UCSD-AML1 (cell line): ENCODE results near the gene PSMG4.

ENCODE experiments used
- DNase-seq: peaks from one replicate; lab custom pipeline; 2025; ENCODE audit not compliant: unreplicated experiment; lab: John Stamatoyannopoulos, UW

PSMG4 gene

GRCh38 chr6:3258720-3259490 is at the start of gene PSMG4:
TSS of gene PSMG4 (plus strand) at chr6:3258947. CDS start at chr6:3259023, 76 bp downstream.
- peak; percentile 91 for DNase-seq

DNA sequence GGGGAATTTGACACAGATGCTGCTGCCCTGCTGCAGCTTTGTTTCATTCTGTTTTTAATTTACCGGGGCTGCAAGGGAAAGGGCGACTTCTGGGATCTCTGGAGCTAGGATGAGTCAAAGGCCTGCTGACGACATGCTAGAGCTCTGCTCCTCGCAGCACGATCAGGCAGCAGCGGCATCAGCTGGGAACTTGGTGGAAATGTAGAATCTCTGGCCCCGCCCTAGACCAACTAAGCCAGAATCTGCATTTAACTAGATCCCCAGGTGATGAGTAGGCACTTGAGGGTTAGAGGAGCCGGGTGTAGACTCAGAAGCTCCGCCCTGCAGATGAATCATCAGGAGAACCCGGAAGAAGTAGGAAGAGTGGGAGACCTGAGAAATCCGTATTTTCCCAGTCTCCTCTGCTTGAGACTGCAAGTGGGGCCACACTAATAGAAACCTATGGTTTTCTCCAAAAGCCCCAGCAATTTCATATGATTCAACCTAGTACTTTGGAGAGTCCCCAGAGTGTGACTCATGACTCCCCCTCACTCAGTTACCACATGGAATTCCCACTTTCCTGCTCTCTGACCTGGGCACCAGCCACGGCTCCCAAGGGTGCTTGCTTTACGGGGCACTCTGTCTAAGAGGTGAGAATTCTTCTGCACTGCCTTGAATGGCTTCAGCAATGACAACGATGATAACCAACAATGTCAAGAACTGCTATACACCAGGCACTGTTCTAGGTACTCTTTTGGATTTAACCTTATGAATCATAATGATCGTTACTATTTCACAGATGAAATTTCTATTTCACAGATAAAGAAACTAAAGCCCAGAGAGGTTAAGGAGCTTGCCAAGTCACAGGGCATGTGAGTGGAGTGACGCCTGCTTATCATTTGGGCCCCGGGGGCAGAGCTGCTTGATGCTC is 49.4 kb upstream of the PSMG4 start:
- no peak for DNase-seq

DNA sequence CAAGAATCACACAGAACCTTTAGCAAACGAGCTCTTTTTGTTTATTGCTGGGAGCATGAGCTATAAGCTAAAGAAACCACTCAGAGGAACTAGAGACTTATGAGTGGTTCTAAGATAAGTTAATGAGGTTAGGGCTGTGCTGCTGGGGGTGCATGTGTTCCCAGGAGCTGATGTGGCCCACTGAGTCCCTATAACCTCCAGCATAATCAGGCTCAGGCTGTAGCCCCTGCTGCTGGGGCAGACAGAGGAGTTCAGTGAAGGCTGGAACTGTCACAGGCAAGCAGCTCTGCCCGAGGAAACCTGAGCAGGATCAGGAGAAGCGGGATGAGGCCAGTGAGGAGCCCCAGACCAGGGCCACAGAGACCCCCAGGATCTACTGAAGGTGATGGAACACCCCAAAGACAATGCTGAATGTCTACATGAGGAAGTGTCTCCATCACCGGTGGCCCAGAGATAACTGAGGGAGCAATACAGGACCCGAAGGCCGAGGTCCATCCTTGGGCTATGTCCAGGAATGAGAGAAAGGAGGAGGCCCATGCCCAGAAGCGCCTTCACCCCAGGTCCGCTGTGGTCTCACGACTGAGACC is 48.6 kb upstream of the PSMG4 start:
- no peak for DNase-seq

DNA sequence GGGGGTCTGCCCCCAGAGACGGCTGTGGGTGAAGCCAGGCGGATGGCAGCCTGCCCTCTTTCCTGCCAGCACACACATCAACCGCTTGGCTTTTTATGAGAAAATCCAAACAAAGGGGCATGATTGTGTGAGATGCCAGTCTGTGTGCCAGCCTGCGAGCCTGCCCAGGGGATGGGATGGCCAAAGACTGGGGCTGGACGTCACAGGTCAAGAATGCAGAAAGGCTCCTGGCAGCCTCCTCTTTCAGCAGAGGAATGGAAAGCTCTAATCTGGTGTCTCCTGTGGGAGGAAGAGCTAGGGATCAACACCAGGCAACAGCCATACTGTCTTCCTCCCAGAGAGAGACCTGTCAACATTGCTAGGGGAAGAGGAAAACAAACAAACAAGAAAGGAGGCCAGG is 47.1 kb upstream of the PSMG4 start:
- no peak for DNase-seq

- DNase-seq = no peak
Observed at GRCh38 chr6:3212261-3212660, 46.5 kb upstream of the PSMG4 start.

GRCh38 chr6:3213334-3213695 is 45.4 kb upstream of the PSMG4 start:
- DNase-seq = no peak

GRCh38 chr6:3214898-3215297 is 43.8 kb upstream of the PSMG4 start:
- DNase-seq = no peak

DNA sequence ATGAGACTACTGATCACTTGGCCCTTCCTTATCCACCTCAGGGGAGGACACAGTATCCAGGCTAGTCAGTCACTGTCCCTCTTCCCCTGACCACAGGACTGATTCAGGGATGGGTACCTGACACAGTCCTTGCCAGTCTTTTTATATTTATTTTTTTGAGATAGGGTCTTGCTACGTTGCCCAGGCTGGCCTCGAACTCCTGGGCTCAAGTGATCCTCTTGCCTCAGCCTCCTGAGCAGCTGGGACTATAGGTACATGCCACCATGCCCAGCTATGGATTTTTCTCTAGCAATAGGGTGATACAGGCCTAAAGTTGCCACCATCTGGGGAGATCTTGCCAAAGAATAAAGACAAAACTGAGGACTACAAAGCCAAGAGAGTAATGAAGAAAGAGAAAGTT is 41.5 kb upstream of the PSMG4 start:
- no peak for DNase-seq

DNA sequence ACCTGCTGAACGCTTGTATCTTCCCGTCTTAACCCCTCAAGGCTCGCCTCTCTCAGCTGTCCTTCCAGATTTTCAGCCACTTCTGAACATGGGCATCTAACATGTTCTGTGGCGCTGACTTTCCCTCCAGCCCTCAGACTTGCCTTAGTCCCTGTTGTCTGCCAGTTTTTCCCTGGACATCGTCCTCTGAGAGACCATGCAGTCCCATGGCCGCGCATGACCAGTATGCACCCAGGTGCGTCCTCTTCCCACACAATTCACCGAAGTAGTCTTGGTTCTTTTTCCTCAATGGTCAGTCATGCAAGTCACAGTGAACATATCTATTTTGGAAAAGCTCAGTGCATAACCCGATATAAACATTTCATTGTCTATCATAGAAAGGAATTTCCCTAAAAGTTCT is 40.5 kb upstream of the PSMG4 start:
- DNase-seq = no peak

DNA sequence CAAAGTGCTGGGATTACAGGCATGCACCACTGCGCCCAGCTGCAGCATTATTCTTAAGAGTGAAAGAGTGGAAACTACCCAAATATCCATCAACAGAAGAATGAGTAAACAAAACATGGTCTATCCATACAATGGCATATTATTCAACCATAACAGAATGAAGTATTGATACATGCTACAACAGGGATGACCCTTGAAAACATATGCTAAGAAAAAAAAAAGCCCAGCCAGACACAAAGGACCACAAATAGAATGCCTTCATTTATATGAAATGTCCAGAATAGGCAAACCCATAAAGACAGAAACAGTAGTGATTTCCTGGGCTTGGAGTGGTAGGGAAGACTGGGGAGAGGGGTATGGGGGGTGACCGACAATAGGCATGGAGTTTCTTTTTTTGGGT is 38.4 kb upstream of the PSMG4 start:
- no peak for DNase-seq

DNA sequence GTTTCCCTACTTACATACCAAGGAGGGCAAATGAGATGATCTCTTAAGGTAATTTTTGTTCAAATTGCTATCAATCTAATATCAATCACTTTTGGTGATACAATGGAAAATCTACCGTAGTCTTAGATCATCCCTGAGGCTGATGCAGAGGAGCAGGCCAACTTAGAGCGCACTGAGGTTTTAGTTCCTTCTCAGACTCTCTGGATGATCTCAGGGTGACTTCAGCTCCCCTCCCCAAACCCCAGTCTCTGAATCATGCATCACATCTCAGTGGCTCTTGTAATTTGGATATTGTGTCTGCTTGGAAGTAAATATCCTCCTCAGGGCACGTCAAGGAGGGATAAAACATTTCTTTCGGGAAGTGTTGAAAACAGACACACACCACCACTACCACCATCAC is 37.2 kb upstream of the PSMG4 start:
- DNase-seq = no peak

DNA sequence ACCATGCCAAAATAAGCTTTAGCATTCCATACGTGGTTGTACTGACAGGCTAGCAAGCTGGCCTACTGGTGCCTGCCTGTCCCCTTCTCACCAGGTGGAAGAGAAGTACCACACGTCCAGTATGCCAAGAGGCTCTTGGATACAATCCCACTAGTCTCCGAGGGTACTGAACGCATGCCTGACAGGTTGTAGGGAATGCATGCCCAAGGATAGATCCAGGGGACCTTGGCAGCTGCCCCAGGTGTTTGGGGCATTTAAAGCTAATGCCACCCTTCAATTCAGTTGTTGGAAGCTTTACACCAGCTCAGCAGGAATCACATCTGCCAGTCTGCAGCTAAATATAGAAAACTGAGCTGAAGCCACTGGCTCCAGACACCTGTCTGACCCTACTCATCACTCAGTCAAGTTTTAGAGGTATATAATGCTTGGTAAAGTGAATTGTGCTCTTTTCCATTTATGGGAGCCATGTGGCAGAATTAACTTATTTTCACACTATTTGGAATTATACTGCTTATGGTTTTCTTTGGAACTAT is 36.2 kb upstream of the PSMG4 start:
- no peak for DNase-seq

DNA sequence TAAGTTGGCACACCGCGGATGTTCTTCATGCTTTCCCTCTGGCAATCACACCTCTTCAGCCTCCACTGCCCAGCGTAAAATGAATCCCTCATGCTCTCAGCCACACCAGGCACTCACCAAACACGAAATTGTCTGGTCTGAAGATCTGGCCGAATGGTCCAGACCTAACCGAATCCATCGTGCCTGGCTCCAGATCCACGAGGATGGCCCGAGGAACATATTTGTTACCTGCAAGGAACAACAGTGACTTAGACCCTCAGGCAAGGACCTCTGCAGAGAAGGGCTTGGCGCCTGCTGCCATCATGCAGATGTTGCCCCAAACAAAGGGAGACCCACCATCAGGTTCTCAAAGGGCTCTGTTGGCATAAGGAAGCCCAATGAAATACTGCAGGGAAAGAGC is 32.7 kb upstream of the PSMG4 start:
- no peak for DNase-seq

DNA sequence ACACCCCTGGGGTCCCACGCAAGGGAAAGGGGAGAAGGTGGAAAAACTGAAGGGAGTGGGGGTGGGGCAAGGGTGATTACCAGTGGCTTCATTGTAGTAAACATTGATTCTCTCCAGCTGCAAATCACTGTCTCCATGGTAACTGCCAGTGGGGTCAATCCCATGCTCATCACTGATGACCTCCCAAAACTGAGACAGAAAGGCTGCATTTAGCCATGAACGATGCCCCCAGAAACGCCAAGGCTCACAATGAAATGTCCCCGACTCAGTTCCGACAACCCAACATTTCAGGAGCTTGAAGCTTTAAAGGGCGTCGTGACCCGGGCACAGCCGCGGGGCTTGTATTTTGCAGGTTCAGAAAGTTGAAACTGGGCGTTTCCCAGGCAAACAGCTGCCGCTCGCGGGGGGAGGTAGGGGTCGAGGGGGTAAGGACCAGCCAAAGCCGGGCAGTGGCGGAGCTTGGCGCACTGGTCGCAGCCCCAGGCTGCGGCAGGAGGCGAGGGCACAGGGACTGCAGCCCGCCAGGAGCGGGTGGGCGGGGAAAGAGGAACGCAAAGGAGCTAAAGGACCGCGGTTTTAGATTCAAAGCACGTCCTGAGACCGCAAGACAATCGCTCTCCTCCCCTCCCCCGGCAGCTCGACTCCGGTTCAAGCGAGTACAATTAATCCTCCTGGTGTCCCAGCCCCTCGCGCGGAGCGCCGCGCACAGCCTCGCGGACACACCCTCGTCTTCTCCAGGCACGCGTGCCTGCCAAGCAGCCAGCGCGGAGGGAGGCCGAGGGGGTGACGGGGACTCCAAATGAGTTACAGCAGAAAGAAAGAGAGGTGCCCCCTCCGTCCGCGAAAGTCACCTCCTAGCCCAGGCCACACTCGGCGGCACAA is 32.0 kb upstream of the PSMG4 start:
- DNase-seq = no peak

- DNase-seq = no peak
Observed at GRCh38 chr6:3227363-3228045, 31.2 kb upstream of the PSMG4 start, which contains the start of gene TUBB2B. TSS of gene TUBB2B (minus strand) at chr6:3227653. CDS start at chr6:3227543, 110 bp downstream.

- no peak for DNase-seq
Observed at GRCh38 chr6:3228046-3228671, 30.6 kb upstream of the PSMG4 start.

- DNase-seq = no peak
Observed at GRCh38 chr6:3228771-3229565, 29.8 kb upstream of the PSMG4 start.

DNA sequence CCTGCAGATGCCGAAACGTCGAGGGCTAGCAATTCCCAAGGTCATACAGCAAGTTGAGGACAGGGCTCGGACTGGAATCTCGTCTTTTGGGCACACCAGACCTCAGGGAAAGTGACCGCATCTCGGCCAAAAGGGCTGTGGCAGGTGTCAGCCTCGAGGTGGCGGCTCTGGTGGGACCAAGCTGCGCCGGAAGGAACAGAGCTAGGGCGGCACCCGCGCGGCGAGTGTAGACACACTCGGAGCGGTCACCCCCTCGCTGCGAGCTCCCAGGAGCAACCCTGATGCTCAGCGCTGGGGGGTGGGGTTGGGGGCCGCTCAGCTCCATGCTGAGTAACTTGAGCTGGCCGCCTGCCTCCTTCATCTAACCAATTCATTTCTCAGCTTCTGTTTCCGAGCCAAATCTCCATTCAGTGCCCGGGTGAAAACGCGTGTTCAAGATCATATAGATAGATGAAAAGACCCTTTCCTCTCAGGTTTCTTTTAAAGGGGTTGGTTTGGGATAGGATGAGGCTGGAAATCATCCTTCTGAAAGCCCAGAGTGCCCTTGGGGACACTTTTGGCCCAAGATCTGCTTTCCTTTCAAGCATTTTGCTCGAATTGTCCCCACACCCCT is 29.1 kb upstream of the PSMG4 start:
- DNase-seq = no peak
